Stimulated activated CD8-positive, alpha-beta memory T cell treated with anti-CD3 and anti-CD28 coated beads, Interleukin-15, amount 100 ng/mL, for 4 hours (primary cell): Measurements from ENCODE around the gene ARHGEF10L.
"Not testable (repeated sequence)": the region's sequence is repeated elsewhere in the genome, so short reads cannot be mapped to it uniquely, and the experiment has no call there.

ENCODE experiments used
- DNase-seq, 2 donors: peaks; one replicate each; pipeline ENCODE4 v3.0.0-alpha.2; 2020; ENCODE audit warnings: low read depth in 2 of 2

Gene ARHGEF10L

GRCh38 chr1:17743008-17743647 lies 203.6 kb downstream of the ARHGEF10L start:
- no peak for DNase-seq

DNA sequence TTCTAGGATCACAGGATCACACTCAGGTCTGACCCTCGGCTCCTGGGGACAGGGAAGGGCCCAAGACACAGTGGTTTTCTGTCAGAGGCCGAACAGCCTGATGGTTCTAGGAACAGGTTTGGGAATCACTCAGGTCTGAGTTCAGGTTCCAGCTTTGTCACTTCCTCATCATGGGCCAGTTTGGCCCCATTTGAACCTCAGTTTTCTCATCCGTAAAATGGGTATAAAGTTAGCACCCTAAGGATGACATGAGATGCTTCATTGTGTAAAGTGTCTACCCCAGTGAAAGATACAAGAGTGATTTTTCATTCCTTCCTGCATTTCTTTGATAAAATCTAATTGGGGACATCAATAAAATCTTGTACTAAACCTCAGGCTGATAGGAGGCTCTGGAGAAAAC lies 204.4 kb downstream of the ARHGEF10L start:
- DNase-seq = no peak

GRCh38 chr1:17744666-17745478 lies 205.4 kb downstream of the ARHGEF10L start:
- DNase-seq = no peak

DNA sequence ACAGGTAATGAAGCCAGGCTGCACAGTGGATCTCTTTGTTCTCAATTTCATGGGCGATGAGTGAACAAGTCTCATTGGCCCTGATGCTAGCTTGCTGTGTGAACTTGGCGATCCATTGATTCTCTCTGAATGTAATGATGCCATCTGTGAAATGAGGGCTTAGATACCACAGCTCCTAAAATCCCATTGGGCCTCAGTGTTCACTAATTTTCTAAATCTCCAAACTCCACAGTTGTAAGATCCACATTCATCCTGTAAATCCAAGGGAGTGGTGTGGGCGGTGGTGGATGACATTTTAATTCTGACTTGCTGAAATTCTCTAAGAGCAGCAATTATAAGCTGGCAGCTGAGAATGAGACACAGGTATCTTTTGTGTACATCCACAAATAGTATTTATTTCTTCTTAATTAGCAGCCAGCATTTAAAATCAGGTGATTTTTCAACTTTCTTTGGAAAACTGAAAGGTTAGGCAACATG lies 206.0 kb downstream of the ARHGEF10L start:
- no peak for DNase-seq

- not testable (repeated sequence) for DNase-seq
Measured at GRCh38 chr1:17746281-17746680, 206.8 kb downstream of the ARHGEF10L start.

- DNase-seq = no peak
Measured at GRCh38 chr1:17746920-17747319, 207.4 kb downstream of the ARHGEF10L start.
